ENCODE data around the gene MRC1. TPM values are rescaled to one million over a fixed set of nuclear protein-coding genes. Genes with fewer than 3 reads are reported as not detected.
A peak's percentile ranks its signal among the peaks of the same experiment; 100 is the strongest.

The MRC1 gene
- polyA plus RNA-seq, 1 donor (not counting 4 experiments of a cell fraction or from before 2014, with no cell fraction given), result 0.01 TPM

DNA sequence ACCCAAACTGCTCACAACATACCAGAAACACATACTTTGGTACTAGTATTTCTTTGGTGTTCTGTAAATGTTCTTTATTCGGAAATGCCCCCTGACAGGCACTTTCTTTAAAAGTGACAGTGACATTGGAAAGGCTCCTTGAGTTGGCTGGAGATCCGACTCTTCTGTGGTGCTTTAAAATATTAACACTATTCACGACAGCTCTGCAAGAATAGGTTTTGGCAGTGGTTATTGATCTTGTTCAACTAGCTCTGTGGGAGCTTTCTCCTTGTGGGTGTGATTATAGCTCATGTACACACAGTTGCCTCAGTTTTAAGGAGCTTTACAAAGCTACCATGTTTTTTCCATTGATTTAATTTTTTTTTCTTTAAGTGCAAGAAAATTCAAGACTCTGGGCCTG, 112.2 kb downstream of the MRC1 start:
- Histone ChIP-seq H3K9ac (ENCODE audit: control insufficient read depth, extremely low read depth, insufficient read depth, low read length) (no peak overlapping the region), H3K9me3 (ENCODE audit: control insufficient read depth, low read depth, low read length) (no peaks in the 10 kb centered on the region)

DNA sequence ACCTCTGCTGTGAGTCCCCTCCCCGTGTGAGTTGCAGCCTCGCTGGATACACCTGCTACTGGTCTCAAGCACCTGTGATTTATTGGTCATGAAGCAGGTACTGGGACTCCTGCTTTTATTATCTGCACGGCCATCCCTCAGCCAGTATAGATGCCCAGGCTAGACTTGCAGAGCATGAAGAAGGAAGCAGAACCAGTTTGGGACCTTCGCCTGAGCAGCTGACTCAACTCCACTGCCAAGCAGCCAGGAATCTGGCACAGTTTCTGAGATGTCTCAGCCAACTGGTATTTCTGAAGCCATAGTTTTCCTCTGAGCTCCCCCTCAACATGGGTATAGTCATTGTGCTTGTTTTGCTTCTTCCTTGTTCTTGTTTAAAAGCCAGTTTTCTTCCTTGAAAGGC, 114.6 kb downstream of the MRC1 start:
- Histone ChIP-seq H3K27ac (ENCODE audit: control insufficient read depth, insufficient read depth, low read length) (peak overlapping the region; percentile 71), H3K79me2 (ENCODE audit: control insufficient read depth, insufficient read depth, low read length) (no peaks in the 10 kb centered on the region), H3K9ac (ENCODE audit: control insufficient read depth, extremely low read depth, insufficient read depth, low read length) (peak overlapping the region; percentile 22), H3K9me3 (ENCODE audit: control insufficient read depth, low read depth, low read length) (no peaks in the 10 kb centered on the region), H3K4me2 (ENCODE audit: control insufficient read depth, extremely low read depth, insufficient read depth, low read depth, low read length) (peak overlapping the region; percentile 72), H4K20me1 (ENCODE audit: control insufficient read depth, extremely low read depth, insufficient read depth, low read length) (no peaks in the 10 kb centered on the region), H3K4me1 (ENCODE audit: control insufficient read depth, extremely low read depth, insufficient read depth, low read length) (peaks cover 18% of the 10 kb centered on the region), H3K4me3 (ENCODE audit: control insufficient read depth in 2 of 3, extremely low read depth in 1 of 3, insufficient read depth in 2 of 3, low read depth in 1 of 3, low read length in 3 of 3) (peak overlapping the region in 2 of 3 experiments; percentile 15 to 30), H2AFZ (ENCODE audit: control insufficient read depth, low read length) (peak overlapping the region; percentile 85), H3K9me1 (ENCODE audit: control insufficient read depth, extremely low read depth, insufficient read depth, low read length) (no peaks in the 10 kb centered on the region), H3K36me3 (ENCODE audit: control insufficient read depth in 2 of 2, extremely low read depth in 1 of 2, insufficient read depth in 2 of 2, low read length in 2 of 2) (no peaks in the 10 kb centered on the region), H3K27me3 (ENCODE audit: control insufficient read depth, extremely low read depth, insufficient read depth, low read length) (no peaks in the 10 kb centered on the region)
- TF ChIP-seq, protein P1, sequence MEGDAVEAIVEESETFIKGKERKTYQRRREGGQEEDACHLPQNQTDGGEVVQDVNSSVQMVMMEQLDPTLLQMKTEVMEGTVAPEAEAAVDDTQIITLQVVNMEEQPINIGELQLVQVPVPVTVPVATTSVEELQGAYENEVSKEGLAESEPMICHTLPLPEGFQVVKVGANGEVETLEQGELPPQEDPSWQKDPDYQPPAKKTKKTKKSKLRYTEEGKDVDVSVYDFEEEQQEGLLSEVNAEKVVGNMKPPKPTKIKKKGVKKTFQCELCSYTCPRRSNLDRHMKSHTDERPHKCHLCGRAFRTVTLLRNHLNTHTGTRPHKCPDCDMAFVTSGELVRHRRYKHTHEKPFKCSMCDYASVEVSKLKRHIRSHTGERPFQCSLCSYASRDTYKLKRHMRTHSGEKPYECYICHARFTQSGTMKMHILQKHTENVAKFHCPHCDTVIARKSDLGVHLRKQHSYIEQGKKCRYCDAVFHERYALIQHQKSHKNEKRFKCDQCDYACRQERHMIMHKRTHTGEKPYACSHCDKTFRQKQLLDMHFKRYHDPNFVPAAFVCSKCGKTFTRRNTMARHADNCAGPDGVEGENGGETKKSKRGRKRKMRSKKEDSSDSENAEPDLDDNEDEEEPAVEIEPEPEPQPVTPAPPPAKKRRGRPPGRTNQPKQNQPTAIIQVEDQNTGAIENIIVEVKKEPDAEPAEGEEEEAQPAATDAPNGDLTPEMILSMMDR (optimal IDR thresholded peaks at IDR 0.05 in 1 of 3, IDR thresholded peaks at IDR 0.05 in 1 of 3, conservative IDR thresholded peaks at IDR 0.05 in 1 of 3; ENCODE audit: extremely low read depth in 1 of 3, insufficient read depth in 2 of 3, low read length in 3 of 3), result no peak
- TF ChIP-seq EZH2 (IDR thresholded peaks at IDR 0.05; ENCODE audit: low read length), result no peak
- dilution Hi-C loops (cut with MboI; ENCODE audit: extremely low pct_ligation_motif_present, low sequenced_read_pairs), result no loop called here
- FAIRE-seq, result peak; percentile 97
- DNase-seq (ENCODE audit: low read depth, low spot score), result peak; percentile 85

More for the DNA sequence above, 112.2 kb downstream of the MRC1 start:
- no peak overlapping the region for H3K4me3 ChIP-seq (ENCODE audit: control insufficient read depth in 2 of 3, extremely low read depth in 1 of 3, insufficient read depth in 2 of 3, low read depth in 1 of 3, low read length in 3 of 3)
- H3K4me2 ChIP-seq (ENCODE audit: control insufficient read depth, extremely low read depth, insufficient read depth, low read depth, low read length), result no peak overlapping the region
- FAIRE-seq (no peak), DNase-seq (ENCODE audit: low read depth, low spot score) (no peak)
- TF ChIP-seq, protein P1 (optimal IDR thresholded peaks at IDR 0.05 in 1 of 3, IDR thresholded peaks at IDR 0.05 in 1 of 3, conservative IDR thresholded peaks at IDR 0.05 in 1 of 3; ENCODE audit: extremely low read depth in 1 of 3, insufficient read depth in 2 of 3, low read length in 3 of 3), result no peak
- no peak for TF ChIP-seq EZH2 (IDR thresholded peaks at IDR 0.05; ENCODE audit: low read length)
- dilution Hi-C loops (cut with MboI; ENCODE audit: extremely low pct_ligation_motif_present, low sequenced_read_pairs), result no loop called here
- H3K9me1 ChIP-seq (ENCODE audit: control insufficient read depth, extremely low read depth, insufficient read depth, low read length), result no peaks in the 10 kb centered on the region
- H3K27me3 ChIP-seq (ENCODE audit: control insufficient read depth, extremely low read depth, insufficient read depth, low read length), result no peaks in the 10 kb centered on the region
- H3K27ac ChIP-seq (ENCODE audit: control insufficient read depth, insufficient read depth, low read length), result no peak overlapping the region
- no peak overlapping the region for H2AFZ ChIP-seq (ENCODE audit: control insufficient read depth, low read length)
- no peaks in the 10 kb centered on the region for H3K79me2 ChIP-seq (ENCODE audit: control insufficient read depth, insufficient read depth, low read length)
- H3K36me3 ChIP-seq (ENCODE audit: control insufficient read depth in 2 of 2, extremely low read depth in 1 of 2, insufficient read depth in 2 of 2, low read length in 2 of 2), result no peaks in the 10 kb centered on the region
- peaks cover 18% of the 10 kb centered on the region for H3K4me1 ChIP-seq (ENCODE audit: control insufficient read depth, extremely low read depth, insufficient read depth, low read length)
- H4K20me1 ChIP-seq (ENCODE audit: control insufficient read depth, extremely low read depth, insufficient read depth, low read length), result no peaks in the 10 kb centered on the region
